Neural progenitor cell (in vitro differentiated cells): ENCODE data around the gene MIOX. TPM values are rescaled to one million over a fixed set of nuclear protein-coding genes. Genes with fewer than 3 reads are reported as not detected.

ENCODE experiments used
- DNase-seq: peaks from one replicate; pipeline ENCODE4 v3.0.0-alpha.2; 2016; ENCODE audit warnings: low spot score
- H2AFZ ChIP-seq: fragments of 200-600 bp; sonication (generic); replicated peaks from 2 replicates; pipeline ENCODE4 v1.6.1; 2016; ENCODE audit warnings: antibody characterized with exemption
- H3F3A ChIP-seq: fragments of 200-600 bp; sonication (generic); 2 replicates; pipeline ENCODE4 v1.6.1; 2016; ENCODE audit warnings: antibody characterized with exemption, low read depth
- H3K27ac ChIP-seq: fragments of 200-600 bp; sonication (generic); 2 replicates; pipeline ENCODE4 v1.5.1; 2016; ENCODE audit warnings: mild to moderate bottlenecking
- H3K27me3 ChIP-seq: fragments of 200-600 bp; sonication (generic); 2 replicates; pipeline ENCODE4 v1.6.1; 2016; ENCODE audit warnings: mild to moderate bottlenecking, moderate library complexity
- H3K36me3 ChIP-seq: fragments of 200-600 bp; sonication (generic); 2 replicates; pipeline ENCODE4 v1.5.1; 2016
- H3K4me1 ChIP-seq: fragments of 200-600 bp; sonication (generic); 2 replicates; pipeline ENCODE4 v1.6.1; 2016; ENCODE audit warnings: mixed run types
- H3K4me2 ChIP-seq: fragments of 200-600 bp; sonication (generic); 2 replicates; pipeline ENCODE4 v1.6.1; 2016
- H3K4me3 ChIP-seq: fragments of 200-600 bp; sonication (generic); 2 replicates; pipeline ENCODE4 v1.5.1; 2016
- H3K79me2 ChIP-seq: fragments of 200-600 bp; sonication (generic); 2 replicates; pipeline ENCODE4 v1.6.1; 2016; ENCODE audit warnings: low read depth
- H3K9ac ChIP-seq: fragments of 200-600 bp; sonication (generic); 2 replicates; pipeline ENCODE4 v1.6.1; 2016
- H3K9me3 ChIP-seq: fragments of 200-600 bp; sonication (generic); 2 replicates; pipeline ENCODE4 v1.5.1; 2016; ENCODE audit warnings: low read depth
- H4K20me1 ChIP-seq: fragments of 200-600 bp; sonication (generic); 2 replicates; pipeline ENCODE4 v1.6.1; 2016; ENCODE audit warnings: low read depth
- H3K27ac Mint-ChIP-seq: 3 replicates; pipeline ENCODE4 v1.8.0; 2021; ENCODE audit warnings: mixed read lengths
- H3K27me3 Mint-ChIP-seq: 2 replicates; pipeline ENCODE4 v1.8.0; 2022; ENCODE audit warnings: low read depth, mild to moderate bottlenecking, inconsistent platforms, moderate library complexity, mixed read lengths; ENCODE audit not compliant: insufficient read depth
- H3K36me3 Mint-ChIP-seq: 3 replicates; pipeline ENCODE4 v1.8.0; 2021; ENCODE audit warnings: mixed read lengths
- H3K4me1 Mint-ChIP-seq: 3 replicates; pipeline ENCODE4 v1.8.0; 2021; ENCODE audit warnings: mixed read lengths
- H3K4me3 Mint-ChIP-seq: 3 replicates; pipeline ENCODE4 v1.8.0; 2021; ENCODE audit warnings: mild to moderate bottlenecking, moderate library complexity, mixed read lengths
- H3K9me3 Mint-ChIP-seq: 3 replicates; pipeline ENCODE4 v1.8.0; 2020; ENCODE audit warnings: mixed read lengths
- CTCF ChIP-seq: fragments of 200-600 bp; sonication (generic); IDR thresholded peaks from 2 replicates; pipeline ENCODE4 v1.5.1; 2017; ENCODE audit warnings: antibody characterized with exemption, mild to moderate bottlenecking
- EZH2 ChIP-seq: fragments of 200-600 bp; sonication (generic); IDR thresholded peaks from 2 replicates; pipeline ENCODE4 v1.6.1; 2017; ENCODE audit warnings: antibody characterized with exemption, mild to moderate bottlenecking, moderate library complexity
- EZH2phosphoT487 ChIP-seq: fragments of 200-600 bp; sonication (generic); IDR thresholded peaks from 2 replicates; pipeline ENCODE4 v1.6.1; 2017; ENCODE audit warnings: antibody characterized with exemption
- total RNA-seq: library from RNA; depleted of rRNA; stranded (reverse); fragments of >200 nt; gene quantifications from 2 replicates; pipeline ENCODE4 v1.2.3, GENCODE V29; 2015; ENCODE audit warnings: low replicate concordance

The MIOX gene
- total RNA-seq, 1 donor from 2014 or later, result not detected

GRCh38 chr22:50473088-50473487 lies 13.6 kb upstream of the MIOX start:
- Histone ChIP-seq H2AFZ (no peak overlapping the region), H4K20me1 (peaks cover 65% of the 10 kb centered on the region), H3K9ac (no peak overlapping the region), H3K4me2 (peak overlapping the region; percentile 99), H3K4me1 (peaks cover 15% of the 10 kb centered on the region), H3K27ac (no peak overlapping the region), H3K27me3 (no peaks in the 10 kb centered on the region), H3K36me3 (no peaks in the 10 kb centered on the region), H3K9me3 (no peaks in the 10 kb centered on the region), H3K4me3 (no peak overlapping the region), H3K79me2 (peaks cover 65% of the 10 kb centered on the region), H3F3A (no peaks in the 10 kb centered on the region)
- Mint-ChIP-seq H3K4me1 (peaks cover 20% of the 10 kb centered on the region), H3K9me3 (no peaks in the 10 kb centered on the region), H3K36me3 (no peaks in the 10 kb centered on the region), H3K27me3 (peaks cover 12% of the 10 kb centered on the region), H3K27ac (peak overlapping the region; percentile 77), H3K4me3 (peak overlapping the region; percentile 87)
- peak; percentile 38 for DNase-seq
- no peak for TF ChIP-seq EZH2
- peak; percentile 40 for TF ChIP-seq CTCF

GRCh38 chr22:50473855-50474671 lies 12.6 kb upstream of the MIOX start:
- H3K36me3 Mint-ChIP-seq, result no peaks in the 10 kb centered on the region
- DNase-seq, result peak; percentile 60
- Histone ChIP-seq H3K79me2 (peaks cover 56% of the 10 kb centered on the region), H4K20me1 (peaks cover 55% of the 10 kb centered on the region), H3K9me3 (no peaks in the 10 kb centered on the region), H2AFZ (no peak overlapping the region), H3K9ac (peak overlapping the region; percentile 88), H3K27me3 (peaks cover 5% of the 10 kb centered on the region), H3K4me1 (peaks cover 15% of the 10 kb centered on the region), H3K27ac (no peak overlapping the region), H3K36me3 (no peaks in the 10 kb centered on the region), H3F3A (no peaks in the 10 kb centered on the region), H3K4me2 (peak overlapping the region; percentile 99), H3K4me3 (peak overlapping the region; percentile 91)
- no peak for TF ChIP-seq EZH2
- TF ChIP-seq EZH2phosphoT487, result no peak
- no peak for TF ChIP-seq CTCF
- H3K4me3 Mint-ChIP-seq, result peak overlapping the region; percentile 87
- no peaks in the 10 kb centered on the region for H3K9me3 Mint-ChIP-seq
- H3K27me3 Mint-ChIP-seq, result peaks cover 19% of the 10 kb centered on the region
- peak overlapping the region; percentile 28 for H3K27ac Mint-ChIP-seq
- H3K4me1 Mint-ChIP-seq, result peaks cover 20% of the 10 kb centered on the region

- H3K27me3 Mint-ChIP-seq, result peaks cover 28% of the 10 kb centered on the region
- H3K27ac ChIP-seq, result no peak within 1 kb of the TSS
- H3F3A ChIP-seq, result no peaks in the 10 kb centered on the region
- H3K4me2 ChIP-seq, result peak within 1 kb of the TSS; percentile 99
- peak within 1 kb of the TSS; percentile 4 for H2AFZ ChIP-seq
- H3K9me3 Mint-ChIP-seq, result peaks cover 2% of the 10 kb centered on the region
- H3K27me3 ChIP-seq, result peaks cover 14% of the 10 kb centered on the region
- peak within 1 kb of the TSS; percentile 91 for H3K4me3 ChIP-seq
- H3K36me3 Mint-ChIP-seq, result no peaks in the 10 kb centered on the region
- peaks cover 13% of the 10 kb centered on the region for H3K4me1 ChIP-seq
- H3K36me3 ChIP-seq, result no peaks in the 10 kb centered on the region
- H3K79me2 ChIP-seq, result peaks cover 47% of the 10 kb centered on the region
- H4K20me1 ChIP-seq, result peaks cover 46% of the 10 kb centered on the region
- no peaks in the 10 kb centered on the region for H3K9me3 ChIP-seq
- H3K4me3 Mint-ChIP-seq, result peak within 1 kb of the TSS; percentile 87
- TF ChIP-seq EZH2 (no peak), EZH2phosphoT487 (no peak), CTCF (no peak)
- peak; percentile 98 for DNase-seq
- peak within 1 kb of the TSS; percentile 88 for H3K9ac ChIP-seq
- peaks cover 20% of the 10 kb centered on the region for H3K4me1 Mint-ChIP-seq
- peak within 1 kb of the TSS; percentile 28 for H3K27ac Mint-ChIP-seq
Measured at GRCh38 chr22:50474710-50475651, 11.7 kb upstream of the MIOX start, which contains the start of gene SBF1. Gene SBF1, minus strand, starts transcription at chr22:50475035. Its CDS starts 195 bp downstream, at chr22:50474840.
